Gastrocnemius medialis (tissue), 4 donors: ENCODE measurements around the gene PSMD5. TPM values are rescaled to one million over a fixed set of nuclear protein-coding genes. Genes with fewer than 3 reads are reported as not detected.

ENCODE experiments used
- ATAC-seq, 2 donors: fragments of 150-250 bp; one replicate each; pipeline ENCODE4 v1.9.1; 2016
- DNase-seq, 2 donors: peaks; one replicate each; pipeline ENCODE4 v3.0.0-alpha.2; 2019
- H3K27ac ChIP-seq, 4 donors: fragments of 200-600 bp; sonication (generic); 1 replicate in 1 of 4; 2 replicates in 3 of 4; pipeline ENCODE4 v1.5.1; 2016 to 2018; ENCODE audit warnings: mild to moderate bottlenecking in 2 of 4, moderate library complexity in 1 of 4
- H3K27me3 ChIP-seq, 3 donors: fragments of 200-600 bp; sonication (generic) in 2 of 3; 1 replicate in 1 of 3; 2 replicates in 2 of 3; pipeline versions ENCODE4 v1.5.1 to v1.6.0; 2016 to 2019; ENCODE audit warnings: mild to moderate bottlenecking in 1 of 3, moderate library complexity in 1 of 3
- H3K36me3 ChIP-seq, 2 donors: fragments of 200-600 bp; sonication (generic) in 1 of 2; one replicate each; pipeline ENCODE4 v1.5.1; 2017 to 2018
- H3K4me1 ChIP-seq, 2 donors: fragments of 200-600 bp; sonication (generic) in 1 of 2; one replicate each; pipeline ENCODE4 v1.5.1; 2016 to 2017; ENCODE audit warnings: mild to moderate bottlenecking in 2 of 2
- H3K4me3 ChIP-seq, 4 donors: fragments of 200-600 bp; sonication (generic) in 3 of 4; 1 replicate in 1 of 4; 2 replicates in 3 of 4; pipeline ENCODE4 v1.5.1; 2016 to 2019; ENCODE audit warnings: mild to moderate bottlenecking in 2 of 4
- H3K9me3 ChIP-seq, 3 donors: fragments of 200-600 bp; sonication (generic) in 2 of 3; 1 replicate in 1 of 3; 2 replicates in 2 of 3; pipeline ENCODE4 v1.5.1; 2016 to 2019
- CTCF ChIP-seq, 5 experiments: fragments of 450-650 bp in 3 of 5; fragments of 200-600 bp in 2 of 5; sonication (generic) in 2 of 5; IDR thresholded peaks in 4 of 5; conservative IDR thresholded peaks in 1 of 5; 1 replicate in 4 of 5; 2 replicates in 1 of 5; pipeline ENCODE4 v1.5.1; 2016 to 2019; ENCODE audit warnings: antibody characterized with exemption in 5 of 5, mild to moderate bottlenecking in 3 of 5, moderate library complexity in 3 of 5
- POLR2A ChIP-seq, 2 donors: fragments of 450-650 bp; IDR thresholded peaks; one replicate each; pipeline ENCODE4 v1.6.1; 2017; ENCODE audit warnings: antibody characterized with exemption in 2 of 2, mild to moderate bottlenecking in 2 of 2, moderate library complexity in 2 of 2
- in situ Hi-C, 4 donors: fragments of 200-750 bp; cut with MboI; loops; one replicate each; pipeline versions ENCODE4 v1.15.0 to v1.8.0; 2017; ENCODE audit warnings: low sequenced_read_pairs in 4 of 4
- intact Hi-C: fragments of 100-400 bp; cut with DNase I; formaldehyde crosslinking; loops from one replicate; pipeline ENCODE4 v1.15.1; 2023; ENCODE audit warnings: low total_unique reads
- total RNA-seq, 4 donors: library from RNA; depleted of rRNA; stranded (reverse); fragments of >200 nt; gene quantifications; one replicate each; pipeline versions ENCODE4 v1.1.0 to v1.2.3, GENCODE V29; 2016

Gene PSMD5
- total RNA-seq, 4 donors from 2014 or later: 9.3 to 35.3 (median 12.6) TPM

GRCh38 chr9:120853198-120853597 is 10.5 kb upstream of the PSMD5 start:
- no peaks in the 10 kb centered on the region for H3K27me3 ChIP-seq
- no peak overlapping the region for H3K4me3 ChIP-seq
- no peaks in the 10 kb centered on the region for H3K4me1 ChIP-seq
- H3K36me3 ChIP-seq: no peaks in the 10 kb centered on the region
- no peak overlapping the region for H3K27ac ChIP-seq
- DNase-seq: no peak
- TF ChIP-seq POLR2A (IDR thresholded peaks at IDR 0.05): no peak
- no peak for TF ChIP-seq CTCF (IDR thresholded peaks at IDR 0.05 in 4 of 5, conservative IDR thresholded peaks at IDR 0.05 in 1 of 5)
- no peaks in the 10 kb centered on the region for H3K9me3 ChIP-seq
- intact Hi-C loops: no loop called here
- ATAC-seq: no peak
- in situ Hi-C loops: loop anchor here in 1 of 4 donors (25.0 kb wide), 1 partner anchor 209 kb away; the partner anchor contains the start of genes C5 and CNTRL

GRCh38 chr9:120852240-120853010 is 9.7 kb upstream of the PSMD5 start:
- ATAC-seq (no peak), DNase-seq (no peak)
- H3K27me3 ChIP-seq: no peaks in the 10 kb centered on the region
- intact Hi-C loops (no loop called here), in situ Hi-C loops (loop anchor here in 1 of 4 donors (25.0 kb wide), 1 partner anchor 210 kb away; the partner anchor contains the start of genes C5 and CNTRL)
- H3K4me1 ChIP-seq: no peaks in the 10 kb centered on the region
- TF ChIP-seq POLR2A (IDR thresholded peaks at IDR 0.05): no peak
- TF ChIP-seq CTCF (IDR thresholded peaks at IDR 0.05 in 4 of 5, conservative IDR thresholded peaks at IDR 0.05 in 1 of 5): no peak
- no peaks in the 10 kb centered on the region for H3K9me3 ChIP-seq
- H3K27ac ChIP-seq: no peak overlapping the region
- H3K36me3 ChIP-seq: no peaks in the 10 kb centered on the region
- H3K4me3 ChIP-seq: no peak overlapping the region

GRCh38 chr9:120851449-120851848 is 8.7 kb upstream of the PSMD5 start:
- ATAC-seq (no peak), DNase-seq (no peak)
- no peaks in the 10 kb centered on the region for H3K27me3 ChIP-seq
- H3K27ac ChIP-seq: no peak overlapping the region
- in situ Hi-C loops: loop anchor here in 1 of 4 donors (25.0 kb wide), 1 partner anchor 211 kb away; the partner anchor contains the start of genes C5 and CNTRL
- H3K4me3 ChIP-seq: no peak overlapping the region
- no peaks in the 10 kb centered on the region for H3K9me3 ChIP-seq
- H3K4me1 ChIP-seq: no peaks in the 10 kb centered on the region
- intact Hi-C loops: no loop called here
- H3K36me3 ChIP-seq: no peaks in the 10 kb centered on the region
- TF ChIP-seq POLR2A (IDR thresholded peaks at IDR 0.05) (no peak), CTCF (IDR thresholded peaks at IDR 0.05 in 4 of 5, conservative IDR thresholded peaks at IDR 0.05 in 1 of 5) (no peak)

GRCh38 chr9:120850315-120850714 is 7.6 kb upstream of the PSMD5 start:
- H3K36me3 ChIP-seq: no peaks in the 10 kb centered on the region
- in situ Hi-C loops: loop anchor here in 1 of 4 donors (25.0 kb wide), 1 partner anchor 212 kb away; the partner anchor contains the start of genes C5 and CNTRL
- no peak for ATAC-seq

More at GRCh38 chr9:120850315-120850714, 7.6 kb upstream of the PSMD5 start:
- Histone ChIP-seq H3K9me3 (no peaks in the 10 kb centered on the region), H3K27ac (no peak overlapping the region), H3K27me3 (no peaks in the 10 kb centered on the region), H3K4me3 (no peak overlapping the region), H3K4me1 (no peaks in the 10 kb centered on the region)
- no peak for DNase-seq
- intact Hi-C loops: no loop called here
- TF ChIP-seq POLR2A (IDR thresholded peaks at IDR 0.05): no peak
- no peak for TF ChIP-seq CTCF (IDR thresholded peaks at IDR 0.05 in 4 of 5, conservative IDR thresholded peaks at IDR 0.05 in 1 of 5)
